GM03348 (cell line): ENCODE measurements around the gene NELFE.

Experiments
- DNase-seq: peaks from one replicate; pipeline ENCODE4 v3.0.0; 2012; ENCODE audit warnings: low spot score

The NELFE gene

DNA sequence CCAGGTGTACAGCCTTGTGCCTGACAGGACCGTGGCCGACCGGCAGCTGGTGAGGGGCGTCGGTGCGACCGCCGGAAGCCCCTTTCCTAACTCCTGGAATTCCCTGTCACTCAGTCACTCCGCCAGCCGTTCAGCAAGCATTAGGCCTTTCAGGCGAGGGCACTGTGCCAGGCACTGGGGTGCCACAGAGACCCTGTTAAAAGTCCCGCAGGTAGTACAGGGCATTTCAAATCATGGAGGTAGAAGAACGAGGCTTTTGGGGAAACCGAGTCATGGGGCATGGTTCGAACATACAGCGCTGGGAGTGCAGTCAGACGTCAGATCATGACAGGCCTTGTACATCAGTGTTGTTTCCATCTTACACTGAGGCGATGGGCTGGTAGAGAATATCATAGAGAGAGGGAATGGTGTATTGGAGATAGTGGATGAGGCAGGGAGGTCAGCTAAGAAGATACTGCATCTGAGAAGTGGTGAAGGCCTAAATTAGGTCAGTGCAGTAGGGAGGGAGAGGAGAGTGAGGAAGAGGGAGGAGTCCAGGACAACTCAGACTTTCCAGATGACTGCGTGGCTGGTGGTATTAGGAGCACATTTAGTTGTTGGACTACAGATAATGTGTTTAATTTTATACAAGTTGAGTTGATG lies 14.1 kb upstream of the NELFE start:
- DNase-seq: peak; percentile 68

DNA sequence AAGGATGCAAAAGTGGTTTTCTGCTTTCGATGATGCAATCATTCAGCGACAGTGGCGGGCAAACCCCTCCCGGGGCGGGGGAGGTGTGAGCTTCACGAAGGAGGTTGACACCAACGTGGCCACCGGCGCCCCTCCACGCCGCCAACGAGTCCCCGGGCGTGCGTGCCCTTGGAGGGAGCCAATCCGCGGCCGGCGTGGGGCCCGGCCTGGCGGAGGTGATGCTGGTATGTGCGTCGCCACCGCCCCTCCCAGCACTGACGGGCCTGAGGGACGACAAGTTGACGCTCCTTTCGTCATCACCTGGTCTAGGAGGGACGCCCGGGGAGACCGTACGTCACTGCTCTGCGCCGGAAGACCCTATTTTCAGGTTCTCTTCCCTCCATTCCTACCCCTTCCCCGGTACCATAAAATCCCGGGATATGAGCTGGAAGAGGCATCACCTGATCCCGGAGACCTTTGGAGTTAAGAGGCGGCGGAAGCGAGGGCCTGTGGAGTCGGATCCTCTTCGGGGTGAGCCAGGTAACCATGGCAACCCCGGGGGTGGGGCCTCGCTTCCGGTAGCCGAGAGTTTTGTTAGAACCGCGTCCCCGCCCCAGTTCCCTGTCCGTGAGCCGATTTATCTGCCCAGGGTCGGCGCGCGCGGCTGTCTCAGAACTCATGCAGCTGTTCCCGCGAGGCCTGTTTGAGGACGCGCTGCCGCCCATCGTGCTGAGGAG lies 13.4 kb upstream of the NELFE start, which contains the start of gene DXO:
Gene DXO, minus strand, starts transcription at position 146 of the 716 bp plus-strand sequence. CDS start 463 bp downstream, outside the sequence.
- peak; percentile 99 for DNase-seq

DNA sequence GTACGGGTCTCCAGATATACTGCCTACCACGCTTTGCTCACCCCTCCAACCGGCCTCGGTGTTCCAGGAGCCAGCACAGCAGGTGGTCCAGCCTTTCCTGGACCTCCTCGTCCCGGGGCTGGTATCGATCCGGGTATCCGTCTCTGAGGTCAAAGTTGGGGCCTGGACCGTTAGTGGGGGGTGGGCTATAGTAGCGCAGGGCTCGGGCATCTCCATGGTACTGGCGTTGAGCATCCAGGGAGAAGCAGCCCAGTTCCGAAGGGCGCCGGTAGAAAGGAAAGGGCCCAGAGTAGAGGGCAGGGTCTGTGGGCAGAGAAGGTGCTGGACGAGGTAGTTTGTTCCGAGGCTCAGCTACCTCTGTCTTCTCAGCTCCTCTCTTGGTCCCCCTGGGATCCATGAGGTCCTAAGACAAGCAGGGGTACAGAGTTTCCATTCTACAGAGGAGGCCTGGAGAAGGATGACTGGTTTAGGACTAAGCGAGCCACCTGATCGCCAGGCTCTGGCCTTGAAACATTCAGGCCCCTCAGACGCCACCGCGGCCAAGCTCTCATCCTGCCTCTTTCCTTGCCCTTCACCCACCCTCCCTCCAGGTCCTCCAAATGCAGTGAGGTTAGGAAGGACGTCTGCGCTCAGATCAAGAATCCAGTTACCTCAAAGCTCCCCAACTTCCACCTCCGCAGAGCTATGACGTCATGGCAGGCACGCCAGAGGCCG lies 12.7 kb upstream of the NELFE start:
- no peak for DNase-seq

DNA sequence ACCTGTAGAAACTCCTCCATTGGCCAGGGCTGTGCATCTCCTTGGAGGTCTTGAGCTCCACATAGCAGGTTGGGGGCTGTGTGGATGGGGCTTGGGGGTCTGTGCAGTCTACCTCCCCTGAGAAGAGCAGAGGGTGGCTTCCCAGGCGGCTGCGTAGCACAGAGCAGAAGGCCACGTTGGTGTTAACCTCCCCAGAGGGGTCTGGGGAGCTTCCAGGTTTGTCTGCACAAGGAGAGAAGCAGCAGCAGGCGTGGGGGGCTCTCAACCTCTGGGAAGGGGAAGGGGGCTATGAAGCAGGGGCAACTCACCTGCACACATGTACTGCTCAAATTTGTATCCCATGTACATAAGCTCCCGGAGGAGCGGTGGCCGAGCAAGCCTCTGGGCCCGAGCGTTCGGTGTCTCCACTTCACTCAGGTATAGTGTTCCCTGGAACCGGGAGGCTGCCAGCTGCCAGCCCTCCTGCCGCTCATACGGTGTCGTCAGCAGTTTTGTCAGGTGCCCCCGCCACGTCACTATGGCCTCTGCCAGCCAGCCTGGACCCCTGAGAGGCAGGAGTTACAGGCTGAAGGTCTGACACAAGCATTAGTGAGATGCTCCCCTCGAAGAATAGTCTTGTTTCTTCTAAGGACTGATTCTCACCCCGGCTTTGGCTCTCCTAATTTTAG lies 12.0 kb upstream of the NELFE start:
- no peak for DNase-seq

DNA sequence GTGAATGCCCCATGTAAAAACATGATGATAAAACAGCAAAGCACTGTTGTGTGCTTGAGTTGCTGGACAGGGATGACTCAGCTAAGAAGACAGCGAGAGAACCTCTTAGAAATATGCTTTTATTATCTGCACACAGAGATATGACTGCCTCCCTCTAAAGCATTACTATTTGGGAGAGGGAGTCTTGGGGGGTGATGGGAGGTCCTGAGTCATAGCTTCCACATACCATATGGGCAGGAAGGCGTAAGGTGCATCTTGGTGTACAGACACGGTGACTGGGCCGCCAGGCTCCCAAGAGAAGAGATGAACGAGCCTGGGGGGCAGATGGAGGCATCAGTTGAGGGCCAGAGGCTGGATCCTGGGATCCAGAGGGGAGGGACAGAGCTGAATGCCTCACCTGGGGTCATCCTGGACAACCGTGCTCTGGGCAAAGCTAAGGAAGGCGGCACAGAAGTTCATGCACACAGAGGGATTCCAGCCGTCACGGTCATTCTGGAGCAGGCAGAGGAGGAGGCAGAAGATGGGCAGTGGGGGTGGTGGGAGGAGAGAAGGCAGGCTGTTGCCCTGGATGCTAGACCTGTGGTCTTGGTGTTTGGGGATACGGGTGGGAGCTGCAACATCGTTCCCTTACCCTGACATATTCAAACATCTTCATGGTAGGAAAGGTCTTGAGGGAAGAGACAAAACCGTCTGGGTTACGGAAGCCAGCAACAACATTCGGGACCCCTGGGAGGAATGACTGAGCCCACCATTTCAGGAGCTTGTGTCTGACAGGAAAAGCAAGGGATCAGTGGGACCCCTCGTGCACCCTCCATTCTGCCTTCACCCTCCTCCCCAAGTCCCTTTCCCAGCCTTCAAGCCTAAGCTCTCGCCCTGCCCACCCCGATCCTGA lies 11.2 kb upstream of the NELFE start:
- no peak for DNase-seq

DNA sequence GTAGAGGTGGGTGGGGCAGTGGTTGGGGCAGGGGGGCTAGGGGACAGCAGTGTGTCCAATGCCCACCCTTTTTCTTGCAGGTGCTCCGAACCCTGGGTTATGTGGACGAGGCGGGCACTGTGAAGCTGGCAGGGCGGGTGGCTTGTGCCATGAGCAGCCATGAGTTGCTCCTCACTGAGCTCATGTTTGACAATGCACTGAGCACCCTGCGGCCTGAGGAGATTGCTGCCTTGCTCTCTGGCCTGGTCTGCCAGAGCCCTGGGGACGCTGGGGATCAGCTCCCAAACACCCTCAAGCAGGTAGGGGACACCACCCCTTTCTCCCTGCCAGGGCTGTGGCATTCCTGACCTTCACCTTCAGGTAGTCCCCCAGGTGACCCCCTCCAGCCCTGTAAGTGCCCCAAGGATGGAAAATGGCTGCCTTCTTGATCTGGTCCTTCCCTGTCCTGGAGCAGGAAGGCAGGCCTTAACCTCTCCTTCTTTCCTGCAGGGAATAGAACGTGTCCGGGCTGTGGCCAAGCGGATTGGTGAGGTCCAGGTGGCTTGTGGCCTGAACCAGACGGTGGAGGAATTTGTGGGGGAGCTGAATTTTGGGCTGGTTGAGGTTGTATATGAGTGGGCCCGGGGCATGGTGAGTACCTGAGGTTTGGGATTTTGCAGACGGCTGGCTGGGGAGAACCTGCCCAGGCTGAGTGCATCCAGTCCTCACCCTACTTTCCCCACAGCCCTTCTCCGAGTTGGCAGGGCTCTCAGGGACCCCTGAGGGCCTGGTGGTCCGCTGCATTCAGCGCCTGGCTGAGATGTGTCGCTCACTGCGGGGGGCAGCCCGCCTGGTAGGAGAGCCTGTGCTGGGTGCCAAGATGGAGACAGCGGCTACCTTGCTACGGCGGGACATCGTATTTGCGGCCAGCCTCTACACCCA lies 10.3 kb upstream of the NELFE start:
- no peak for DNase-seq

DNA sequence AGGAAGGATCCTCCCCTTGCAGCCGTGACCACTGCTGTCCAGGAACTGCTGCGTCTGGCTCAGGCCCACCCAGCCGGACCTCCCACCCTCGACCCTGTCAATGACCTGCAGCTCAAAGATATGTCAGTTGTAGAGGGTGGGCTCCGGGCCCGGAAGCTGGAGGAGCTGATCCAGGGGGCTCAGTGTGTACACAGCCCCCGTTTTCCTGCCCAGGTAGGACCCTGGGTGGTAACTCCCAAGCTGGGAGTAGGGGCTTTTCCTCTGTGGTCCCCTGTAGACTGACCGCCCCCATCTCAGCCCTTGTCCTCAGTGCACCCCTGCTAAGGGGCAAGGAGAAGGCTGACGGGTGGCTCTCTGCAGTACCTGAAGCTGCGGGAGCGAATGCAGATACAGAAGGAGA lies 9.6 kb upstream of the NELFE start:
- no peak for DNase-seq

DNA sequence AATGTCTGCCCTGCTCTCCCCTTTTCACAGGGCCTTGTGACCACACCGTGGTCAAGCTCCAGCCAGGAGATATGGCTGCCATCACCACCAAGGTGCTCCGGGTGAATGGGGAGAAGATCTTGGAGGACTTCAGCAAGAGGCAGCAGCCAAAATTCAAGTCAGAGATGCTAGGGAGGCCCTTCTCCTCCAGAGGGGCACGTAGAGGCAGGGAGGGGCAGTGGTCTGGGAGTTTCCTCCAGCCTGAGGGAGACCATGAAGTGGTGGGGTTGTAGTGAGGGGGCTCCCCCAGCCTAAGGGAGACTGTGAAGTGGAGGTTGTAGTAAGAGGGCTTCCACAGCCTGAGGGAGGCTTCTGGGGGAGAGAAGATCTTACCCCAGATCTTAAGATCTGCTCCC lies 9.2 kb upstream of the NELFE start:
- DNase-seq: no peak

DNA sequence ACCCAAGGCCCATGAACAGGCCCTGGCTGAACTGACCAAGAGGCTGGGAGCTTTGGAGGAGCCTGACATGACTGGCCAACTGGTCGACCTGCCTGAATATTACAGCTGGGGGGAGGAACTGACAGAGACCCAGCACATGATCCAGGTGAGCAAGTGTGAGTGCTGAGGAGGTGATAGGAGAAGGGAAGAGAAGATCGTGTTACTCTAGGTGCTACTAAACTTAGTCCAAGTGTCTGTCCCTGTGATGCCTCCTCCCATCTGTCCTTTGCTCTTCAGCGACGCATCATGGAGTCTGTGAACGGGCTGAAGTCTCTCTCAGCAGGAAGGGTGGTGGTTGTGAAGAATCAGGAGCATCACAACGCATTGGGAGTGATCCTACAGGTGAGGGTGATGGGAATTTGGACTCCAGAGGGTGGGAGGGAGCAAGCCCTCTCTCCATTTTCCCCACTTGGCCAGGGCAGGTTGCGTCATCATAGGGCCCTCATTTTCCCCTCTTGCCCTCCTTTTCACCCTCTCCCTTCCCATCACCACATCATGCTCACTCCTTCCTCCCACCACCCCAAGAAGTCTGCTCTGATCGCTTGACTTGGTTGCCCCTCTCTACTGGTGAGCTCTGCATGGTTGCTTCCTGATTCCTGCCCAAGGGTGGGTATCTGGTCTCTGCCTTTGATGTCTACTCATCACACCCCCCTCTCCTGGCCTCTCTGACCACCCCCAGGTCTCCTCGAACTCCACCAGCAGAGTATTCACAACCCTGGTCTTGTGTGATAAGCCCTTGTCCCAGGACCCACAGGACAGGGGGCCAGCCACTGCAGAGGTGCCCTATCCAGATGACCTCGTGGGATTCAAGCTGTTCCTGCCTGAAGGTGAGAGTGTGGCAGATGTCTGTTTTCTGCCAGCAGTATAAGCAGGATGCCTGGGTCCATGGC lies 8.5 kb upstream of the NELFE start:
- DNase-seq: no peak

DNA sequence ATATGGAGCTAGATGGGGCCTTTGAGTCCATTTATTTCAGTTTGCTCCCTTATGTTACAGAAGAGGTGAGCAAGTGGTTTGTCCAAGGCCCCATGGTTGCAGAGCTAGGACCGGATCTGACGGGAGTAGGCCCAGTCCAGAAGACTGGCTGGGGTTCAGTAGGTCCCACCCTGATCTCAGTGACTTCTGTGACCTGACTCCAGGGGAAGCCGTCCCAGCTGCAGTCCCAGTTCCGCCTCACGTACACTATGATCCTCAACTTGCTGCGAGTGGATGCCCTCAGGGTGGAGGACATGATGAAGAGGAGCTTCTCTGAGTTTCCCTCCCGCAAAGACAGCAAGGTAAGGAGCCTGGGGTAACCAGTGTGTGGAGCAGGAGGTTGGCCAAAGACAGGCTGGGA lies 7.7 kb upstream of the NELFE start:
- DNase-seq: no peak

DNA sequence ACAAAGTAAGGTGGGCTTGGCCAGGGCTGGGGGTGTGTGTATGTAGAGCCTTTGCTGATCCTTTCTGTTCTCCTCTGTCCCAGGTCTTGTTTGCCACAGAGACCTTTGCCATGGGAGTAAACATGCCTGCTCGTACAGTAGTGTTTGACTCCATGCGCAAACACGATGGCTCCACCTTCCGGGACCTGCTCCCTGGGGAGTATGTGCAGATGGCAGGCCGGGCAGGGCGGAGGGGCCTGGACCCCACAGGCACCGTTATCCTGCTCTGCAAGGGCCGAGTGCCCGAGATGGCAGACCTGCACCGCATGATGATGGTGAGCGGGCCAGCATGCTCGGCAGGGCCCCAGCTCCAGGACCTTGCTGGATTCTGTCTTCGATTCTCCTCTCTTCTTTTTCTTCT lies 6.9 kb upstream of the NELFE start:
- DNase-seq: no peak

DNA sequence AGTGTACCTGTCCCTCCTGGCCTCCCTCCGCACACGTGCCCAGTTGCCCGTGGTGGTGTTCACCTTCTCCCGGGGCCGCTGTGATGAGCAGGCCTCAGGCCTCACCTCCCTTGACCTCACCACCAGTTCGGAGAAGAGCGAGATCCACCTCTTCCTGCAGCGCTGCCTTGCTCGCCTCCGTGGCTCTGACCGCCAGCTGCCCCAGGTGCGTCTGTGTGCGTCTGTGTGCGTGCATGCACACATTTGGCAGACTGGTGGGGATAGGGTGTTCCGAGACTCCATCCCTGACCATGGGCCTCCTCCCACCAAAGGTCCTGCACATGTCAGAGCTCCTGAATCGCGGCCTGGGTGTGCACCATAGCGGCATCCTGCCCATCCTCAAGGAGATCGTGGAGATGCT lies 5.2 kb upstream of the NELFE start:
- no peak for DNase-seq

DNA sequence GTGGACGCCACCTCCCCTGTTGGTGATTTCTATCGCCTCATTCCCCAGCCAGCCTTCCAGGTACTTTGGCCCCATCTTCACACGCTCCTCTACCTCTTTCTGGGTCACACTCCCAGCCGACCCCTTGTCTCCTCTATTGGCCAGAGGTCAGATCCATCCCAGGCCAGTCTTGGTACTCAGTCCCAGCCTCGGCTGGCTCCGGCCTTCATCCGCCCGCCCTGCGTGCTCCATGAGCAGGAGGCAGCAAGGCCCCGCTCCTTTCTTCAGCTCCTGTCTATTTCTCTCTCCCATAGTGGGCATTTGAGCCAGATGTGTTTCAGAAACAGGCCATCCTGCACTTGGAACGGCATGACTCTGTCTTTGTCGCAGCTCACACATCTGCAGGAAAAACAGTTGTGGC lies 2.8 kb upstream of the NELFE start:
- no peak for DNase-seq

DNA sequence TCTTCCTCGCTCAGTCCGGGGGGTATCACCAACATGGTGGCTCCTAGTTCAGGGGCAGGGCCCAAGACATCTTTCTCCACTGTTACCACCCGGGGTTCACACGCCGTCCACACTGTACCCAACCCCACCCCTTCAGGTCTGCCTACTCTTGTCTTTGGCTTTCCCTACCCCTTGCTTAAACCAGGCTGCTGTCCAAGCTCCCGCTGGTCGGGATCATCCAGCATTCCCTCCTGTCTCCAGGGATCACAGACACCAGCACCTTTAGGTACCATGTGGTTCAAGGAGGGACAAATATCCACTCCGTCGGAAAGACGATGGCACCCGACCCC lies 395 bp downstream of the NELFE start:
- no peak for DNase-seq

DNA sequence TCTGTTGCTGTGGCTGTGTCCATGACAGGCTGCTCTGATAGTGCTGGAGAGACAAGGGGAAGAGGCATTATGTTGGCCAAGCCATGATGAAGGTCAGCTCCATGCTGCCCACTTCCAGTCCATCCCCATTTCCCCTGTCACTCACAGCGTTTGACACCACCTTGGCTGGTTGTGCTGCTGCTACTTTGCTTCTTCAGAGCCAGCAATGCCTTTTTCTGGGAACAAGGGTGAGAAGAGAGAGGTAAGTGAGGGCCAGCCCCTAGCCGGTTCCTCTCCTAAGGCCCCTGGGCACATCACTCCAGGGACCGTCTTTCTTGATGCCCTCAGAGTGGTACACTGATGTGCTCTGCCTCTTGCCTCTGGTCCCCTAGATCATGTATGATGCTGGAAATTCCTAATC lies 2.0 kb downstream of the NELFE start:
- no peak for DNase-seq

DNA sequence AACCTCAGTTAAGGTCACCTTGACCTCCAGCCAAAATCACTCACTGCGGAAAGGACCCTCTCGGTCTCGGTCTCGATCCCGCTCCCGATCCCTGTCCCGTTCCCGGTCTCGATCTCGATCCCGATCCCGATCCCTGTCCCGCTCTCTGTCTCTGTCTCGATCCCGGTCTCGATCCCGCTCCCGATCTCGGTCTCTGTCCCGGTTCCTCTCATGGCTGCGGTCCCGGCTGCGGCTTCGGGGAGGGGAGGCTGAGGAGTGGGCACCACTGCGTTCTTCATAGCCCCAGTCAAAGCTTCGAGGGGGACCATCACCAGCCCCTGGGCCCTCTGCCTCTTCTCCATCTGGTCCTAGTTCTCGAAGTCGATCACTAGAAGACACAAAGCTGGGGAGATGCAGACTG lies 4.3 kb downstream of the NELFE start:
- no peak for DNase-seq

DNA sequence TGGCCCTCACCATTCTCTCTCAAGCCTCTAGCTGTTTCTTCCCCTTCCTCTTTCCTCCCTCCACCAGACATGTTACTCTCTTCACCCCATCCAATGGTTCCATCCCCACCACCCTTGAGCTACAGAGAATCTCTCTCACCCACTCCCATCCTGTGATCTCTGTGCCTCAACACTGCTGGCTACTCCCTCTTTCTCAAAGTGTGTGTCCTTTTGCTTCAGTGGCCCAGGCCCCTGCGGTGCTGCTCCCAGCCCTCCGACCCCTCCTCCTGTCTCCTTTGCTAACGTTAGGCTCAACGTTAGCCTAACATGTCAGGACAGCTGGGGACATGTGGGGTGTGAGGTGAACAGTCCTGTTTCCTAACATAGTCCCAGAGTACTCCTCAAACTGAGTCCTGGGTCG lies 5.9 kb downstream of the NELFE start:
- DNase-seq: no peak

DNA sequence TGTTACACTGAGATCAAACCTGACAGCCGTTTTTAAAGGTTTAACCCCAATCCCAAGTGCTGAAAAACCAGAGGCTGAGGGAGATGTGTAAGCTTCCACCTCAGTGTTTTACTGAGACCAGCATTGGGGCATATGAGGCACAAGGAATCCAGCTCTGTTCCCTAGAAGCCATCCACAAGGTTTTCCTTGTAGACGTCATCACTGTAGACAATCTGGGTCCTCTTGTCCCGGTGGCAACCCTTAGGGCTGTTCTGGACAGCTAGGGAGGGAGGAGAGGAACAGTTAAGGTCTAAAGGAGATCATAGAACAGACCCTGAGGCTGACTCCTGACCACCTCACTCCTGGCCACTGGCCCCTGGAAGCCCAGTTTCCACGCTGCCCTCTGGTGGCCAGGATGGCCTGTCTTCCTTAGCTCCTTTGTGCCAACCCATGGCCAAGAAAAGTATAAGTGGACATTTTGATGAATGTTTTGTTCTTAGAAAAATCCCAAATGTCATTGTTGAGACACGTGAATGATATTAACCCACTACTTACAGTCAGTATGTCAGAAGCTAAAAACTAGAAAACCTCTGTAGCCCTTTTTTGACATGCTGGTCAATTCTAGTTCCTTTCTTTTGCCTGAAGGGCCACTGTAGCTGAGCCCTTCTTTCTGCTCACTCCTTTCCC lies 6.5 kb downstream of the NELFE start:
- DNase-seq: peak; percentile 84

DNA sequence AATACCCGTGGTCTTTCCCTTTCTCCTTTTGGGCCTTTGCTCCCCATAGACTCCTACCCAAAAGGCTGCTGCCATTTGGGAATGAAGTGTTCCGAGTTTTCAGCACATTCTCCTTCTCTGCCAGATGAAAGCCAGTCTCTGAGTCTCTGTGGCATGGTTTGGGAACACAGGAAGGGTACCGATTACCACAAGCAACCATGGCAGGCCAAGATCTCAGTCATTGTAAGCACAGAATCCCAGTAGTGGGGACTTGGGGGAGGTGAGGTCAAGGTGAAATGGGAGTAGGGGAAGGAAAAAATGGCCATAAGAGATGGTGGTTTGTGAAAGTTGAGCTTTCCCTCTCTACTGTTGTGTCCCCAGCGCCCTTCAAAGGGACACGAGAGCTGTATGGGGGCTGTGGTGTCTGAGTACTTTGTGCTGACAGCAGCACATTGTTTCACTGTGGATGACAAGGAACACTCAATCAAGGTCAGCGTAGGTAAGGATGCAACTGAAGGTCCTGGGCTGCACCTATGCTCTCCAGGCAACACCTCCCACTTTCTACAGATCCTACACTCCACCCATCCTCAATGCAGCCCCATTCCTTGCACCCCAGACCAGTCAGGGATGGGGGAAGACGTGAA lies 8.7 kb downstream of the NELFE start:
- no peak for DNase-seq
